H9 (cell line): Measurements from ENCODE around the gene DMPK. TPM values are rescaled to one million over a fixed set of nuclear protein-coding genes. Genes with fewer than 3 reads are reported as not detected.

Experiments
- DNase-seq: peaks from one replicate; pipeline ENCODE4 v3.0.0-alpha.2; 2017
- H2AFZ ChIP-seq: one replicate; pipeline ENCODE4 v1.6.1; 2013; ENCODE audit warnings: mild to moderate bottlenecking, low read length, control low read depth, moderate library complexity
- H2AK5ac ChIP-seq: 2 replicates; pipeline ENCODE4 v1.6.1; 2013; ENCODE audit warnings: low read length, control low read depth, mixed read lengths; ENCODE audit not compliant: insufficient read length
- H2BK120ac ChIP-seq: one replicate; pipeline ENCODE4 v1.6.1; 2013; ENCODE audit warnings: low read depth, mild to moderate bottlenecking, low read length, control low read depth, inconsistent platforms; ENCODE audit not compliant: poor library complexity, severe bottlenecking
- H2BK12ac ChIP-seq: 2 replicates; pipeline ENCODE4 v1.6.1; 2013; ENCODE audit warnings: low read length, control low read depth, mixed read lengths, low read depth; ENCODE audit not compliant: insufficient read length
- H2BK15ac ChIP-seq: 2 replicates; pipeline ENCODE4 v1.6.1; 2013; ENCODE audit warnings: low read depth, low read length, control low read depth
- H2BK20ac ChIP-seq: one replicate; pipeline ENCODE4 v1.6.1; 2013; ENCODE audit warnings: low read depth, mild to moderate bottlenecking, low read length, control low read depth, inconsistent platforms; ENCODE audit not compliant: poor library complexity, severe bottlenecking
- H2BK5ac ChIP-seq: 2 replicates; pipeline ENCODE4 v1.6.1; 2013; ENCODE audit warnings: low read length, control low read depth, mixed read lengths; ENCODE audit not compliant: insufficient read length
- H3K14ac ChIP-seq: 2 replicates; pipeline ENCODE4 v1.6.1; 2013; ENCODE audit warnings: low read length, control low read depth; ENCODE audit not compliant: insufficient read depth
- H3K18ac ChIP-seq: 2 replicates; pipeline ENCODE4 v1.6.1; 2013; ENCODE audit warnings: low read depth, mild to moderate bottlenecking, mixed read lengths, low read length, control low read depth; ENCODE audit not compliant: insufficient read length
- H3K23ac ChIP-seq: 2 replicates; pipeline ENCODE4 v1.6.1; 2013; ENCODE audit warnings: low read length, control low read depth, mixed read lengths, low read depth; ENCODE audit not compliant: insufficient read length
- H3K23me2 ChIP-seq: 2 replicates; pipeline ENCODE4 v1.6.1; 2013; ENCODE audit warnings: low read depth, mild to moderate bottlenecking, mixed read lengths, low read length, control low read depth; ENCODE audit not compliant: insufficient read length, poor library complexity, severe bottlenecking
- H3K27ac ChIP-seq: 2 replicates; pipeline ENCODE4 v1.5.1; 2013; ENCODE audit warnings: low read length, control low read depth, mixed read lengths, low read depth; ENCODE audit not compliant: insufficient read length
- H3K27me3 ChIP-seq: 2 replicates; pipeline ENCODE4 v1.6.1; 2013; ENCODE audit warnings: low read length, control low read depth, inconsistent platforms; ENCODE audit not compliant: insufficient read depth
- H3K4ac ChIP-seq: 2 replicates; pipeline ENCODE4 v1.6.1; 2013; ENCODE audit warnings: low read depth, mild to moderate bottlenecking, control low read depth, inconsistent platforms, low read length, moderate library complexity
- H3K4me1 ChIP-seq: 2 replicates; pipeline ENCODE4 v1.6.1; 2013; ENCODE audit warnings: low read length, control low read depth, inconsistent platforms; ENCODE audit not compliant: insufficient read depth
- H3K4me2 ChIP-seq: 2 replicates; pipeline ENCODE4 v1.6.1; 2013; ENCODE audit warnings: low read length, control low read depth, mixed read lengths; ENCODE audit not compliant: insufficient read length, insufficient read depth
- H3K56ac ChIP-seq: 2 replicates; pipeline ENCODE4 v1.6.1; 2013; ENCODE audit warnings: low read depth, mild to moderate bottlenecking, mixed read lengths, low read length, control low read depth; ENCODE audit not compliant: insufficient read length
- H3K79me1 ChIP-seq: 2 replicates; pipeline ENCODE4 v1.6.1; 2013; ENCODE audit warnings: low read depth, mild to moderate bottlenecking, moderate library complexity, low read length, control low read depth, inconsistent platforms; ENCODE audit not compliant: insufficient read depth, poor library complexity, severe bottlenecking
- H3K79me2 ChIP-seq: 2 replicates; pipeline ENCODE4 v1.6.1; 2013; ENCODE audit warnings: low read length, control low read depth, inconsistent platforms; ENCODE audit not compliant: insufficient read depth
- H3K9ac ChIP-seq: 2 replicates; pipeline ENCODE4 v1.6.1; 2013; ENCODE audit warnings: low read length, control low read depth, mixed read lengths; ENCODE audit not compliant: insufficient read length; ENCODE audit errors: extremely low read depth
- H3K9me3 ChIP-seq: one replicate; pipeline ENCODE4 v1.6.1; 2013; ENCODE audit warnings: low read depth, low read length, inconsistent platforms; ENCODE audit not compliant: control insufficient read depth
- H3T11ph ChIP-seq: one replicate; pipeline ENCODE4 v1.6.1; 2013; ENCODE audit warnings: mild to moderate bottlenecking, low read length, control low read depth, inconsistent platforms
- H4K20me1 ChIP-seq: one replicate; pipeline ENCODE4 v1.6.1; 2013; ENCODE audit not compliant: control insufficient read depth, insufficient read length, insufficient read depth
- H4K5ac ChIP-seq: 2 replicates; pipeline ENCODE4 v1.6.1; 2013; ENCODE audit warnings: low read depth, mild to moderate bottlenecking, mixed read lengths, low read length, control low read depth; ENCODE audit not compliant: insufficient read length
- H4K8ac ChIP-seq: replicated peaks from 2 replicates; pipeline ENCODE4 v1.6.1; 2013; ENCODE audit warnings: low read length, control low read depth, mixed read lengths, low read depth; ENCODE audit not compliant: insufficient read length
- H4K91ac ChIP-seq: 2 replicates; pipeline ENCODE4 v1.6.1; 2013; ENCODE audit warnings: low read depth, mild to moderate bottlenecking, moderate library complexity, mixed read lengths, low read length, control low read depth; ENCODE audit not compliant: insufficient read length
- H3K27ac Mint-ChIP-seq, 3 experiments: 2 replicates in 2 of 3; 3 replicates in 1 of 3; pipeline ENCODE4 v1.8.0; 2020 to 2021; ENCODE audit warnings: mixed read lengths in 3 of 3, mild to moderate bottlenecking in 1 of 3, moderate library complexity in 1 of 3
- H3K27me3 Mint-ChIP-seq: 2 replicates; pipeline ENCODE4 v1.8.0; 2021; ENCODE audit warnings: low read depth, mild to moderate bottlenecking, moderate library complexity, mixed read lengths
- H3K36me3 Mint-ChIP-seq, 3 experiments: 2 replicates in 2 of 3; 3 replicates in 1 of 3; pipeline ENCODE4 v1.8.0; 2020 to 2021; ENCODE audit warnings: low read depth in 3 of 3, mixed read lengths in 3 of 3; ENCODE audit not compliant: insufficient read depth in 1 of 3
- H3K4me1 Mint-ChIP-seq, 2 experiments: 2 replicates each; pipeline ENCODE4 v1.8.0; 2020; ENCODE audit warnings: mixed read lengths in 2 of 2
- H3K4me3 Mint-ChIP-seq, 2 experiments: 2 replicates in 1 of 2; 3 replicates in 1 of 2; pipeline ENCODE4 v1.8.0; 2020 to 2021; ENCODE audit warnings: mild to moderate bottlenecking in 2 of 2, mixed read lengths in 2 of 2, moderate library complexity in 1 of 2
- H3K9me3 Mint-ChIP-seq, 2 experiments: 2 replicates in 1 of 2; 3 replicates in 1 of 2; pipeline ENCODE4 v1.8.0; 2020; ENCODE audit warnings: mild to moderate bottlenecking in 2 of 2, mixed read lengths in 2 of 2, moderate library complexity in 1 of 2
- CTCF ChIP-seq: fragments of 200-600 bp; sonication (generic); conservative IDR thresholded peaks from 3 replicates; pipeline ENCODE4 v1.8.0; 2021; ENCODE audit warnings: antibody characterized with exemption, mild to moderate bottlenecking
- WGBS: extraction: QIAGEN DNeasy Blood & Tissue Kit; methylation state at CpG from one replicate; pipeline ENCODE4 v1.1.7; 2013; ENCODE audit warnings: missing lambda C conversion rate, low lambda C conversion rate, mixed read lengths; ENCODE audit not compliant: insufficient read length; ENCODE audit errors: extremely low coverage; 5-methylcytosine and 5-hydroxymethylcytosine counted together
- total RNA-seq: library from RNA; stranded (reverse); gene quantifications from 2 replicates; pipeline ENCODE4 v1.2.1, GENCODE V29; 2021

DMPK gene
- total RNA-seq, 1 experiment from 2014 or later = 67.4 TPM

- Histone ChIP-seq H4K8ac (no peak overlapping the region), H4K5ac (no peak overlapping the region), H3K79me2 (no peaks in the 10 kb centered on the region), H2BK120ac (no peak overlapping the region), H2BK20ac (no peak overlapping the region), H3K18ac (no peak overlapping the region), H3K9me3 (no peaks in the 10 kb centered on the region), H4K91ac (no peak overlapping the region), H2BK15ac (no peak overlapping the region), H2AK5ac (no peak overlapping the region), H4K20me1 (no peaks in the 10 kb centered on the region), H3K9ac (no peak overlapping the region), H3K56ac (no peak overlapping the region), H3K79me1 (no peaks in the 10 kb centered on the region), H3T11ph (no peak overlapping the region), H3K14ac (no peak overlapping the region; the same call in 1 of the 2 replicates), H3K4me2 (no peak overlapping the region), H2BK12ac (no peak overlapping the region), H3K4ac (no peak overlapping the region), H3K4me1 (peaks cover 3% of the 10 kb centered on the region; the same call in 1 of the 2 replicates), H2BK5ac (no peak overlapping the region), H3K27me3 (no peaks in the 10 kb centered on the region), H3K23ac (no peak overlapping the region), H3K23me2 (peaks cover 3% of the 10 kb centered on the region), H3K27ac (no peak overlapping the region), H2AFZ (no peak overlapping the region)
- TF ChIP-seq CTCF = no peak
- 0 out of 7 replicates have a peak, but pooled peaks cover 0 to 2% (median 0%) of the 10 kb centered on the region in 3 experiments for H3K36me3 Mint-ChIP-seq
- H3K4me1 Mint-ChIP-seq = peaks cover 8 to 31% of the 10 kb centered on the region in 2 experiments
- H3K4me3 Mint-ChIP-seq = no peak overlapping the region
- H3K27me3 Mint-ChIP-seq = peaks cover 28% of the 10 kb centered on the region
- WGBS = no CpG with 5 or more reads among the region's 17 CpGs
- H3K27ac Mint-ChIP-seq = peak overlapping the region in 1 of 3 experiments; percentile 35; a peak in 1 of 7 replicates
- DNase-seq = no peak
- H3K9me3 Mint-ChIP-seq = no peaks in the 10 kb centered on the region
Measured at GRCh38 chr19:45761714-45762113, 20.6 kb downstream of the DMPK start.
